NCI-H2171 treated with DMSO at 0.1 percent for 48 hours (cell line): ENCODE results near the gene BCL3.
"Not testable (repeated sequence)": the region's sequence is repeated elsewhere in the genome, so short reads cannot be mapped to it uniquely, and the experiment has no call there.

ENCODE experiments used
- DNase-seq: peaks from one replicate; lab custom pipeline; 2025; lab: John Stamatoyannopoulos, UW

The BCL3 gene

DNA sequence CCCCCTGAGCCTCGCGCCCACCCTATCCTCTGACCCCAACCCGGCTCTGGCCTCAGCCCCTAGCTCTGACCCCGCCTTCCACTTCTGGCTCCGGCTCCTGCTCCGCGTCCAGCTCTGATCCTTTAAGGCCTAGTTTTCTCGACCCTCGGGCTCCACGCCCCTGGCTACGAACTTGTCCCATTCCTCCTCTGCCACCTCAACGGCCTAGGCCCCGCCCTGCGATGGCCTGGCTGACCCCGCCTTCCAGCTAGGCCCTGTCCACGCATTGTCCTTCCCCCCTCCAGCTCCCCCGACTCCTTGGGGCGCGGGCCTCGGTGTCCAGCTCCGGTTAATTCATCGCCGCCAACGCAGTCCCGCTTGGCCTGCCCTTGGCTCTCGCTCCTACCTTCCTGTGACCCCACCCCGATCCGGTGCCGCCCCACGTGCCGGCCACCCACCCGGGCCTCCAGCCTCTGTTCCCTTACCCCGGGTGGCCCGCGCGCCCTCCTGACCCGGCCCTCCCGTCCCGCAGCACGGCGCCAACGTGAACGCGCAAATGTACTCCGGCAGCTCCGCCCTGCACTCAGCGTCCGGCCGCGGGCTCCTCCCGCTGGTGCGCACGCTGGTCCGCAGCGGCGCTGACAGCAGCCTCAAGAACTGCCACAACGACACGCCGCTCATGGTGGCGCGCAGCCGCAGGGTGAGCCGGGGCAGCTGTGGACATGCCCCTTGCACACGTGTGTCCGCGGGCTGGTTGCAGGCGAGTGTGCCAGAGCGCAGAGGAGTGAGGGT lies 9.4 kb downstream of the BCL3 start:
- no peak for DNase-seq

GRCh38 chr19:44758596-44758995 lies 10.1 kb downstream of the BCL3 start:
- DNase-seq = no peak

- DNase-seq = no peak
Measured at GRCh38 chr19:44759083-44759804, 10.7 kb downstream of the BCL3 start.

DNA sequence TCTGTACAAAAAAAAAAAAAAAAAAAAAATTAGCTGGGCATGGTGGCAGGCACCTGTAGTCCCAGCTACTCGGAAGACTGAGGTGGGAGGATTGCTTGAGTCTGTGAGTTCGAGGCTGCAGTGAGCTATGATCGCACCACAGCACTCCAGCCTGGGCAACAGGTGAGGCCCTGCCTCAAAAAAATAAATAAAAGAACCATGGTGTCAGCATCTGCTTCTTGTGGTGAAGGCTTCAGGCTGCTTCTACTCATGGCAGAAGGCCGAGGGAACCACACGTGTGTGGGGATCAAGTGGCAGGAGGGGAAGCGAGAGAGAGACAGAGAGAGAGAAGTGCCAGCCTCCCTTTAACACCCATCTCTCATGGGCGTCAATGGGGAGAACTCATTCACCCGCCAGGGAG lies 13.5 kb downstream of the BCL3 start:
- DNase-seq = no peak

DNA sequence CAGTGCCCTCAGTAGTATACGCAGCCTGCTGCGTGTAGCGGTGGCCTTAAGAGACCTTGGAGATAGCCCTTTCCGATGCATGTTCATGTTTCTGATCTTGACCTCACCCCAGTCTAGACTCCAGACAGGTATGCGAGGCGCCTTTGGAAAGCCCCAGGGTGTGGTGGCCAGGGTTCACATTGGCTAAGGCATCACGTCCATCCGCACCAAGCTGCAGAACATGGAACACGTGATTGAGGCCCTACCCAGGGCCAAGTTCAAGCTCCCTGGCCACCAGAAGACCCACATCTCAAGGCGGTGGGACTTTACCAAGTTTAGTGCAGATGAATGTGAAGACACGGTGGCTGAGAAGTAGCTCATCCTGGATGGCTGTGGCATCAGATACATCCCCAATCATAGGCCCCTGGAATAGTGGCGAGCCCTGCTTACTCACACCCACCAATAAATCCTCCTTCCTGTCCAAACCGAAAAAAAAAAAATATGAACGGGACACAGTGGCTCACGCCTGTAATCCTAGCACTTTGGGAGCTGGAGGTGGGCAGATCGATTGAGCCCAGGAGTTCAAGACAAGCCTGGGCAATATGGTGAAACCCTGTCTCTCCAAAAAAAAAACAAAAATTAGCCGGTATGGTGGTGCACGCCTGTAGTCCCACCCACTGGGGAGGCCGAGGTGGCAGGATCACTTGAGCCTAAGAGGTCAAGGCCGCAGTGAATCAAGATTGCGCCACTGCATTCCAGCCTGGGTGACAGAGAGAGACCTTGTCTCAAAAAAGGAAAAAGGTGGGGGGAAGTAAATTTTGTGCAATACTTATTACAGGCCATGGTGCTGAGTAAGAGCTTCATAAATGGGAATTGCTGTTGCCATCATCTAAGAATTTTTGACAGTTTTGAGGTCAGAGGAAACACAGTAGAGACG lies 16.8 kb downstream of the BCL3 start:
- DNase-seq = no peak

- no peak for DNase-seq
Measured at GRCh38 chr19:44765949-44766335, 17.4 kb downstream of the BCL3 start.

DNA sequence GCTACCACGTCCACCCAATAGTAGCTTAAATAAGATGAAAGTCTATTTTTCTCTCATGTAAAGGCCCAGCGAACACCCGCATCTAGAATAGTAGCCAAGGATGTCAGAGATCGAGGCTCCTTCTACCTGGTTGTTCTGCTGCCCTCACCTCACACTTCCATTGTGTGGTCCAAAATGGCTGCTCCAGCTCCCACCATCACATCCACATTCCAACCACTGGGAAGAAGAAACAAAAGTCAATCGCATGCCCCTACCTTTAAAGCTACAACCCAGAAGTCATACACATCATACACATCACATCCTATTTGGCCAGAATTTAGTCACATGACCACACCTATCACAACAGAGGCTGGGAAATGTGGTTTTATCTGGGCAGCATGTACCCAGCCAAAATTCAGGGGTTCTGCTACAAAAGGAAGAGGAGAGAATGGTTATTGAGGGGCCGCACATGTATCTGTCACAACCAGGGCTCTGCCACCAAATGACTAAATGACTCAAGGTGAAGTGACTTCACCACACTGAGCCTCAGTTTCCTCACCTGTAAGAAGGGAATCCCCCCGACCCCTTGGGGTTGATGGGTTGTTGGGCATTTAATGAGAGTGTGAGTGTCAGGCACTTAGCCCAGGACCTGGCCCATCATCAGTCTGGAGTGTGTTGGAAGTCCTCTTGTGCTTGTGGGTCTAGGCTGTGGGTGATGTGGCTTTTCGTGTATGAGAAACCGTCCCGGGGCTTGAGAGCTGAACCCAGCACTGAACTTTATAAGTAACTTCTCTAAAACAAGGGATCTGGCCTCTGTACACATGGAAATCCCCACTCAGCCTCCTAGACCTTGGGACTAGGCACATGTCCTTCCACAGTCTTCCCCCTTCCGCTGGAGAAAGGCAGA lies 19.0 kb downstream of the BCL3 start:
- DNase-seq = no peak

- DNase-seq = peak; percentile 66
Measured at GRCh38 chr19:44770550-44771257, 22.2 kb downstream of the BCL3 start.

- DNase-seq = not testable (repeated sequence)
Measured at GRCh38 chr19:44772144-44772543, 23.6 kb downstream of the BCL3 start.

DNA sequence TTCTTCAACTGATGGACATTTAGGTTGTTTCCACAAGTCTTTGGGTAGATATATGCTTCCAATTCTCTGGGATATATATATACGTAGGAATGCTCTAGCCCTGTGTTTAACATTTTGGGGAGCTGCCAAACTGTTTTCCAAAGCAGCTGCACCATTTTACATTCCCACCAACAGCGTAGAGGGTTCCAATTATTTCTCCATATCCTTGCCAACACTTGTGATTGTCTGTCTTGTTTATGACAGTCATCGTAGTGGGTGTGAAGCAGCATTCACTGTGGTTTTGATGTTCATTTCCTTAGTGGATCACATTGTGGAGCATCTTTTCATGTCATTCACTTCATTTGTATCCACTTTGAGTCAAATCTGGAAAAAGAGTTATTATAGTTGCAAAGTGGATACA lies 24.5 kb downstream of the BCL3 start:
- no peak for DNase-seq

GRCh38 chr19:44775676-44776240 lies 27.2 kb downstream of the BCL3 start:
- no peak for DNase-seq

DNA sequence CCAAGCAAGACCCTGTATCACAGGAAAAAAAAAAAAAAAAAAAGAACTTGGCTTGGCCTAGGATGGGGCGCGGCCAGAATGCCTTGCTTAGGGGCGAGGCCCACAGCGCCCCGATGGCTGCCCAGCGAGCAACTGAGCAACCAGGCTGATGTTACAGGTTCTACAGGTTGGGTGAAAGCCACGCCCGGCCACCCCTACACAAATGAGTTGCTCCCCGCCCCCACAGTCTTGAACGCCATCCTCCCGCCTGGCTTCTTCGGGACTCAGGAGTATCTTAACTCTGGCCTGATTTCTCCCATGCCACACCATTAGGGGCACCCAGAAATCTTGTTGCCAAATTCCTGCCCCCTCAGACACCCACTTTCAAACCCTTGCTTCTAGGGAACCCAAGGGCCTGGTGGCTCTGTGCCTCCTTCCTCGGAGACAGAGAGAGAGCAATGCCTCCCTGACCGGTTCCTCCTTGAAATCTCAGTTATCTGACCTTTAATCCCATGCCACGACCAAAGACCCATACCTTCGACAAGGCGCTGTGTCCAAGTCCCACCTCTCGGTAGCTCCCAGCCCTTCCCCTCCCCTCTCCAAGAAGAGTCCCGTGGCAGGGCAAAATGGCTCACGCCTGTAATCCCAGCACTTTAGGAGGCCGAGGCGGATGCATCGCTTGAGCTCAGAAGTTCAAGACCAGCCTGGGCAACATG lies 28.0 kb downstream of the BCL3 start:
- no peak for DNase-seq

GRCh38 chr19:44777715-44778347 lies 29.3 kb downstream of the BCL3 start, which contains the start of gene CBLC:
Gene CBLC (plus strand): TSS chr19:44777890. CDS start chr19:44777932, 42 bp downstream.
- peak; percentile 13 for DNase-seq

DNA sequence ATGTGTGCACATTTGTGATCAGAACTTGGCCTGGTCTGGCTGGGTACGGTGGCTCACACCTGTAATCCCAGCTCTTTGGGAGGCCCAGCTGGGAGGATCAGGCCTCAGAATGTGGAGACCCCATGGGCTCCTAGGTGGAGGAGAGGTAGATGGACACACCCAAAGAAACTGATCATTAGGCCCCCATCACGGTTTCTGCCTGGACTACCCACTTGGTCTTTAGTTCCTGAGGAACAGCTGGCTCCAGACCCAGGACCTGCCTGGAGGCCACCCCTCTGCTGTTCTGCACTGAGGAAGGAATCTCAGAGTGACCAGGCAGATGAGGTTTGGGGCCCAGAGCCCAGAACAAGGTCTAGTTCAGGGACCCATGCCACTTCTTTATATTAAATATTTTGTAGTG lies 30.6 kb downstream of the BCL3 start:
- DNase-seq = no peak

DNA sequence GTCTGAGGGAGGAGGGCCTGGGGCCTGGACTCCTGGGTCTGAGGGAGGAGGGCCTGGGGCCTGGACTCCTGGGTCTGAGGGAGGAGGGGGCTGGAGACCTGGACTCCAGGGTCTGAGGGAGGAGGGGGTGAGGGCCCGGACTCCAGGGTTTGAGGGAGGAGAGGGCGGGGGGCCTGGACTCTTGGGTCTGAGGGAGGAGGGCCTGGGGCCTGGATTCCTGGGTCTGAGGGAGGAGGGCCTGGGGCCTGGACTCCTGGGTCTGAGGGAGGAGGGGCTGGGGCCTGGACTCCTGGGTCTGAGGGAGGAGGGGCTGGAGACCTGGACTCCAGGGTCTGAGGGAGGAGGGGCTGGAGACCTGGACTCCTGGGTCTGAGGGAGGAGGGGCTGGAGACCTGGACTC lies 33.2 kb downstream of the BCL3 start:
- DNase-seq = not testable (repeated sequence)

- no peak for DNase-seq
Measured at GRCh38 chr19:44782729-44783128, 34.2 kb downstream of the BCL3 start.

- DNase-seq = no peak
Measured at GRCh38 chr19:44783545-44783944, 35.0 kb downstream of the BCL3 start.

DNA sequence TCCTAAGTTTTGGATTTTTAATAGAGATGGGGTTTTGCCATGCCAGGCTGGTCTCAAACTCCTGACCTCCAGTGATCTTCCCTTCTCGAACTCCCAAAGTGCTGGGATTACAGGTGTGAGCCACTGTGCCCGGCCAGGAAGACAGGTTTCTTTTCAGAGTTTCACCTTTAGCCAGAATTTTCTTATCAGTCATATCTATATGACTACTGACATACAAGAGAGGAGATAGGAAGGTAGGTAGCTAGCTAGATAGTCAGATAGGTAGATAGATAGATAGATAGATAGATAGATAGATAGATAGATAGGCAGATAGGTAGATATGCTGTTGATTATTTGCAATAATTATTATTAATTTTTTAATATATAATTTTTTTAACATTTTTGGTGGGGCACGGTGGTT lies 36.8 kb downstream of the BCL3 start:
- DNase-seq = no peak

- DNase-seq = no peak
Measured at GRCh38 chr19:44785993-44786392, 37.5 kb downstream of the BCL3 start.
